PC-9 (cell line): ENCODE measurements around the gene PRM2. TPM values are rescaled to one million over a fixed set of nuclear protein-coding genes. Genes with fewer than 3 reads are reported as not detected.

Source experiments
- BruUV-seq: library from RNA; stranded (reverse); fragments of 400-500 nt; replicated peaks from 2 replicates; lab custom pipeline; 2021; lab: Mats Ljungman, UMichigan
- CTCF ChIA-PET: fragments of 300-600 bp; sonication (Branson Sonifier 250); formaldehyde crosslinking; loops from one replicate; lab custom pipeline; 2022; ENCODE audit warnings: antibody characterized with exemption; lab: Charles Lee
- POLR2A ChIA-PET: fragments of 300-600 bp; sonication (Branson Sonifier 250); formaldehyde crosslinking; loops from one replicate; lab custom pipeline; 2022; ENCODE audit warnings: antibody characterized with exemption; ENCODE audit not compliant: unreplicated experiment; lab: Charles Lee
- DNase-seq, 2 experiments: peaks; one replicate each; pipeline versions ENCODE4 v3.0.0 to v3.0.0-alpha.2; 2015 to 2022; ENCODE audit warnings: mixed read lengths in 1 of 2
- H2AFZ ChIP-seq: fragments of 200-600 bp; sonication (generic); 2 replicates; pipeline ENCODE4 v1.8.1; 2017; ENCODE audit warnings: antibody characterized with exemption
- H3F3A ChIP-seq: fragments of 200-600 bp; sonication (generic); 2 replicates; pipeline ENCODE4 v1.8.1; 2017; ENCODE audit warnings: antibody characterized with exemption, mild to moderate bottlenecking, low read depth; ENCODE audit not compliant: insufficient read depth
- H3K27ac ChIP-seq: fragments of 200-600 bp; sonication (generic); 2 replicates; pipeline ENCODE4 v1.6.1; 2016; ENCODE audit warnings: mixed run types
- H3K27me3 ChIP-seq: fragments of 200-600 bp; sonication (generic); 2 replicates; pipeline ENCODE4 v1.6.1; 2016; ENCODE audit warnings: low read depth, mixed run types; ENCODE audit not compliant: insufficient read depth
- H3K36me3 ChIP-seq: fragments of 200-600 bp; sonication (generic); 2 replicates; pipeline ENCODE4 v1.6.1; 2016; ENCODE audit warnings: low read depth, mixed run types
- H3K4me1 ChIP-seq: fragments of 200-600 bp; sonication (generic); replicated peaks from 2 replicates; pipeline ENCODE4 v1.6.1; 2016; ENCODE audit warnings: mixed run types; ENCODE audit not compliant: insufficient read depth
- H3K4me2 ChIP-seq: fragments of 200-600 bp; sonication (generic); 2 replicates; pipeline ENCODE4 v1.6.1; 2017; ENCODE audit warnings: mixed run types
- H3K4me3 ChIP-seq: fragments of 200-600 bp; sonication (generic); 2 replicates; pipeline ENCODE4 v1.6.1; 2016; ENCODE audit warnings: mixed run types
- H3K79me2 ChIP-seq: fragments of 200-600 bp; sonication (generic); 2 replicates; pipeline ENCODE4 v1.6.1; 2017; ENCODE audit warnings: low read depth, mixed run types
- H3K9me2 ChIP-seq: fragments of 200-600 bp; sonication (generic); 2 replicates; pipeline ENCODE4 v1.8.1; 2017; ENCODE audit warnings: mild to moderate bottlenecking; ENCODE audit not compliant: insufficient read depth
- H3K9me3 ChIP-seq: fragments of 200-600 bp; sonication (generic); 2 replicates; pipeline ENCODE4 v1.8.1; 2016; ENCODE audit warnings: low read depth; ENCODE audit not compliant: insufficient read depth
- H4K20me1 ChIP-seq: fragments of 200-600 bp; sonication (generic); 2 replicates; pipeline ENCODE4 v1.8.1; 2017; ENCODE audit not compliant: insufficient read depth
- EZH2 ChIP-seq: fragments of 200-600 bp; sonication (generic); IDR thresholded peaks from 2 replicates; pipeline ENCODE4 v1.8.0; 2017; ENCODE audit warnings: antibody characterized with exemption, low read depth
- intact Hi-C: fragments of 100-400 bp; cut with micrococcal nuclease; formaldehyde crosslinking; loops from one replicate; pipeline ENCODE4 v1.10.0; 2022; ENCODE audit not compliant: unreplicated experiment
- total RNA-seq: library from RNA; stranded (reverse); gene quantifications from 2 replicates; pipeline ENCODE4 v1.2.3, GENCODE V29; 2021
- TF ChIP-seq, protein P1 (sequence below): fragments of 200-600 bp; sonication (generic); conservative IDR thresholded peaks from 2 replicates; pipeline ENCODE4 v1.6.1; 2017; ENCODE audit warnings: mixed run types, antibody characterized with exemption, mild to moderate bottlenecking, moderate library complexity

The PRM2 gene
- total RNA-seq, 1 experiment from 2014 or later: not detected

DNA sequence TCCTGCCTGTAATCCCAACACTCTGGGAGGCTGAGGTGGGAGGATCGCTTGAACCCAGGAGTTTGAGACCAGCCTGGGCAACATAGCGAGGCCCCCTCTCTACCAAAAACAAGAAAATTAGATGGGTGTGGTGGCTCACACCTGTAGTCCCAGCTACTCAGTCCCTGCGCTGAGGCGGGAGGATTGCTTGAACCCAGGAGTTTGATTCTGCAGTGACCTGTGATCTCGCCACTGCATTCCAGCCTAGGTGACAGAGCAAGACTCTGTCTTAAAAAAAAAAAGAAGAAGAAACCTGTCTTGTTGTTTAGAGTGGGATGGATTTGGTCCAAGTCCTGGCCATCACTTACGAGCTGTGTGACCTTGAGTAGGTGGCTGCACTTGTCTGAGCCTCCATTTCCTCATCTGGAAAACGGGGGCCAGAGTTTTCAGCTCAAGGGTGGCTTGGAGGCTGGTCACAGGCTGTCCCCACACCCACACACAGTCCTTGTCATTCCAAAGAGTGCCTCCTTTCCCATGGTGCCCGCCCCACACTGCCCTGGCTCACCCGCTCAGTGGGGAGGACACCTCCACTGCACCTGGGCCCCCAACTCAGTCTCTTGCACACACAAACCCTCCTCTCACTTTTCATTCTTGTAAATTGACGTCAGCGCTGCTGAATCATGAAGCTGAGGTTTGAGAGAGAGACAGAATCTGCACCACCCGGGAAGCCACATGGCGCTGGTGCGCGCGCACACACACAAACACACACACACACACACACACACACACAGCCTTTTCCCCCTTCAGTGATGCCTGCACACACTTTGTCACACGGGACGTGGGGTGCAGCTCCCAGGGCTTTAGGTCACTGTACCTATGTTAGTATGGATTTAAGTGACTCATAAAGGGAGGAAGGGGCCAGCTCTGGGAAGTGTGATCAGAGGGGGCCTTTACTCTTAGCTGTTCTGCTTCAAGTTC is 24.5 kb downstream of the PRM2 start:
- BruUV-seq: no TSS peak
- Histone ChIP-seq H2AFZ (no peak overlapping the region), H3K9me2 (no peaks in the 10 kb centered on the region), H3K4me2 (no peak overlapping the region), H3K79me2 (no peaks in the 10 kb centered on the region), H3K27me3 (no peaks in the 10 kb centered on the region), H3K4me3 (no peak overlapping the region), H3K27ac (no peak overlapping the region), H3K9me3 (no peaks in the 10 kb centered on the region), H3K4me1 (peaks cover 15% of the 10 kb centered on the region), H3K36me3 (no peaks in the 10 kb centered on the region), H3F3A (peaks cover 5% of the 10 kb centered on the region; the same call in 1 of the 2 replicates), H4K20me1 (no peaks in the 10 kb centered on the region)
- ChIA-PET POLR2A (interaction anchor here (0.6 kb wide), 1 partner anchor 638 kb away, joined by 5 read pairs; no protein-coding TSS in a partner anchor), CTCF (no interaction called here)
- TF ChIP-seq, protein P1, sequence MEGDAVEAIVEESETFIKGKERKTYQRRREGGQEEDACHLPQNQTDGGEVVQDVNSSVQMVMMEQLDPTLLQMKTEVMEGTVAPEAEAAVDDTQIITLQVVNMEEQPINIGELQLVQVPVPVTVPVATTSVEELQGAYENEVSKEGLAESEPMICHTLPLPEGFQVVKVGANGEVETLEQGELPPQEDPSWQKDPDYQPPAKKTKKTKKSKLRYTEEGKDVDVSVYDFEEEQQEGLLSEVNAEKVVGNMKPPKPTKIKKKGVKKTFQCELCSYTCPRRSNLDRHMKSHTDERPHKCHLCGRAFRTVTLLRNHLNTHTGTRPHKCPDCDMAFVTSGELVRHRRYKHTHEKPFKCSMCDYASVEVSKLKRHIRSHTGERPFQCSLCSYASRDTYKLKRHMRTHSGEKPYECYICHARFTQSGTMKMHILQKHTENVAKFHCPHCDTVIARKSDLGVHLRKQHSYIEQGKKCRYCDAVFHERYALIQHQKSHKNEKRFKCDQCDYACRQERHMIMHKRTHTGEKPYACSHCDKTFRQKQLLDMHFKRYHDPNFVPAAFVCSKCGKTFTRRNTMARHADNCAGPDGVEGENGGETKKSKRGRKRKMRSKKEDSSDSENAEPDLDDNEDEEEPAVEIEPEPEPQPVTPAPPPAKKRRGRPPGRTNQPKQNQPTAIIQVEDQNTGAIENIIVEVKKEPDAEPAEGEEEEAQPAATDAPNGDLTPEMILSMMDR: no peak
- no peak for TF ChIP-seq EZH2
- DNase-seq: no peak
- intact Hi-C loops: loop anchor here (10.0 kb wide), 1 partner anchor 197 kb away; no protein-coding TSS in a partner anchor

DNA sequence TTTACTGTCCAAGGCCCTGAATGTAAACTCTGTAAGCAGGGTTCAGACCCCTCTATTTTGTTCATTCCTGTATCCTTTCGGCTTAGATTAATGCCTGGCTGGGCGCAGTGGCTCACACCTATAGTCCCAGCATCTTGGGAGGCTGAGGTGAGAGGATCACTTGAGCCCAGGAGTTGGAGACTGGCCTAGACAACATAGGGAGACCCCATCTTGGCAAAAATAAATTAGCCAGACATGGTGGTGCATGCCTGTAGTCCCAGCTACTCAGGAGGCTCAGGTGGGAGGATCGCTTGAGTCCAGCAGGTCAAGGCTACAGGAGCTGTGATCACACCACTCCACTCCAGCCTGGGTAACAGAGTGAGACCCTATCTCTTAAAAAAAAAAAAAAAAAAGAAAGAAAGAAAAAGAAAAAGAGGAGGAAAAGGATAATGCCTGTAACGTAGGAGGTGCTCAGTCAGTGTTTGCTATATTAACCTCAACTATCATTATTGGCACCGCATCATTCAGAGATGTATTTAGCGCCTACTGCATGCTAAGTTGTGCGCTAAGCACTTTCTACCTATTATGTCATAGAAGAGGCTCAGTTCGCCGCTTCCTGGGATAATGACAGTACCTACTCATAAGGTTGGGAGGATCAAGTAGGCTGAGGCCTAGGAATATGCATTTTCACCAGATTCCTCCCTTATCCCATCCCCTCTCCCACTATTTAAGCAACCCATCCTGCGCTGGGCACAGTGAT is 25.3 kb downstream of the PRM2 start:
- ChIA-PET CTCF (no interaction called here), POLR2A (no interaction called here)
- no peak for DNase-seq
- H3K79me2 ChIP-seq: no peaks in the 10 kb centered on the region
- H3K27ac ChIP-seq: no peak overlapping the region
- BruUV-seq: no TSS peak
- peaks cover 13% of the 10 kb centered on the region; the same call in 1 of the 2 replicates for H3K4me1 ChIP-seq
- no peaks in the 10 kb centered on the region for H4K20me1 ChIP-seq
- H3K4me2 ChIP-seq: no peak overlapping the region
- TF ChIP-seq, protein P1: no peak
- TF ChIP-seq EZH2: no peak
- H3K9me3 ChIP-seq: no peaks in the 10 kb centered on the region
- H3K27me3 ChIP-seq: no peaks in the 10 kb centered on the region
- no peak overlapping the region for H3K4me3 ChIP-seq
- H3F3A ChIP-seq: no peaks in the 10 kb centered on the region; the same call in 1 of the 2 replicates
- intact Hi-C loops: loop anchor here (10.0 kb wide), 1 partner anchor 196 kb away; no protein-coding TSS in a partner anchor
- no peaks in the 10 kb centered on the region for H3K9me2 ChIP-seq
- H3K36me3 ChIP-seq: no peaks in the 10 kb centered on the region
- H2AFZ ChIP-seq: no peak overlapping the region

DNA sequence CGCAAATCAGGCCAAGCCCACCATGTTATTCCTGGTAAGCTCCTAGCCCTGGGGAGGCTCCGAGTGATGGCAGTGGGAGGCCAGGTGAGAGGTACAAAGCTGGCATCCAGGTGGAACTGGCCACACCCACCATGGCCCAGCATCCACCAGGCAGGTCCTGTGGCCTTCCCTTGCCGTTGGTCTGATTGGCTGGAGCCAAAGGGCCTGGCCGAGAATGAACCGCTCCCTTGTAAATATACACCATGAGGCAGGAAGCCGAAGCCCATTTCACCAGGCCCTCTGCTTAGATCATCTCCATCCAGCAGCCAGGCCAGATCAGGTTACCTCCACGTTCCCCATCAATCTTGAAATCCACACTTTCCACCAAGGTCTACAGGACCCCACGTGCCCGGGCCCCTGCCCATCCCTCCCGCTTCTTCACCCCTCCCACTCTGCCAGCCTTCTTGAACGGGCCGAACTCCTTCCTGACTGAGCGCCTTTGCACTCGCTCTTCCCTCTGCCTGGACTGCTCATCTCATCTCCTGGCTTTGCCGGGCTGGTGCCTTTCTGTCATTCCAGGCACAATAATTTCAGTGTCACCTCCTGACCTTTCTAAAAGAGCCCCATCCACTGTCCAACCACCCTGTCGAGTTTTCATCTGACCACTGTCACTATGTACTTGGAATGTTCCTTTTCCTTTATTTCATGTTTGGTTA is 26.0 kb downstream of the PRM2 start:
- Histone ChIP-seq H3K79me2 (no peaks in the 10 kb centered on the region), H3K4me2 (no peak overlapping the region), H3K4me3 (no peak overlapping the region), H3K27ac (no peak overlapping the region), H4K20me1 (no peaks in the 10 kb centered on the region), H3K36me3 (no peaks in the 10 kb centered on the region), H3K9me2 (no peaks in the 10 kb centered on the region), H3K4me1 (peaks cover 13% of the 10 kb centered on the region; the same call in 1 of the 2 replicates), H3K27me3 (no peaks in the 10 kb centered on the region), H3F3A (no peaks in the 10 kb centered on the region; the same call in 1 of the 2 replicates), H2AFZ (no peak overlapping the region), H3K9me3 (no peaks in the 10 kb centered on the region)
- TF ChIP-seq, protein P1: no peak
- no peak for TF ChIP-seq EZH2
- POLR2A ChIA-PET: no interaction called here
- no TSS peak for BruUV-seq
- CTCF ChIA-PET: interaction anchor here (0.6 kb wide), 1 partner anchor 264 kb away, joined by 3 read pairs; no protein-coding TSS in a partner anchor
- DNase-seq: peak; percentile 44 to 53
- intact Hi-C loops: loop anchor here (10.0 kb wide), 1 partner anchor 195 kb away; no protein-coding TSS in a partner anchor
